GM23338 (cell line): ENCODE results near the gene CTXN1. TPM values are rescaled to one million over a fixed set of nuclear protein-coding genes. Genes with fewer than 3 reads are reported as not detected.

Experiments used
- ATAC-seq: fragments of 200-7000 bp; cut with Tn5 transposase; 3 replicates; pipeline ENCODE4 v1.9.1; 2020
- DNase-seq: peaks from one replicate; pipeline ENCODE4 v3.0.0-alpha.2; 2015; ENCODE audit warnings: low spot score
- H2AFZ ChIP-seq: fragments of 200-600 bp; sonication (generic); 2 replicates; pipeline ENCODE4 v1.8.0; 2016; ENCODE audit warnings: antibody characterized with exemption, mild to moderate bottlenecking, moderate library complexity
- H3F3A ChIP-seq: fragments of 200-600 bp; sonication (generic); replicated peaks from 2 replicates; pipeline ENCODE4 v1.8.0; 2017; ENCODE audit warnings: antibody characterized with exemption, mixed run types, low read depth
- H3K27ac ChIP-seq: fragments of 200-600 bp; sonication (generic); 2 replicates; pipeline ENCODE4 v1.6.1; 2016; ENCODE audit warnings: low read depth
- H3K27me3 ChIP-seq: fragments of 200-600 bp; sonication (generic); 2 replicates; pipeline ENCODE4 v1.8.0; 2016; ENCODE audit warnings: mild to moderate bottlenecking, mixed run types, moderate library complexity; ENCODE audit not compliant: insufficient read depth
- H3K36me3 ChIP-seq: fragments of 200-600 bp; sonication (generic); 2 replicates; pipeline ENCODE4 v1.8.0; 2016; ENCODE audit warnings: mild to moderate bottlenecking; ENCODE audit not compliant: insufficient read depth
- H3K4me1 ChIP-seq: fragments of 200-600 bp; sonication (generic); 2 replicates; pipeline ENCODE4 v1.8.0; 2016; ENCODE audit warnings: mild to moderate bottlenecking, moderate library complexity; ENCODE audit not compliant: insufficient read depth
- H3K4me2 ChIP-seq: fragments of 200-600 bp; sonication (generic); 2 replicates; pipeline ENCODE4 v1.7.1; 2017; ENCODE audit warnings: mixed run types
- H3K4me3 ChIP-seq: fragments of 200-600 bp; sonication (generic); 2 replicates; pipeline ENCODE4 v1.6.1; 2016; ENCODE audit warnings: mixed run types
- H3K79me2 ChIP-seq: fragments of 200-600 bp; sonication (generic); replicated peaks from 2 replicates; pipeline ENCODE4 v1.8.0; 2017; ENCODE audit warnings: mild to moderate bottlenecking; ENCODE audit not compliant: insufficient read depth
- H3K9me2 ChIP-seq: fragments of 200-600 bp; sonication (generic); 2 replicates; pipeline ENCODE4 v1.8.0; 2017; ENCODE audit not compliant: insufficient read depth
- H4K20me1 ChIP-seq: fragments of 200-600 bp; sonication (generic); replicated peaks from 2 replicates; pipeline ENCODE4 v1.8.0; 2017; ENCODE audit warnings: mild to moderate bottlenecking; ENCODE audit not compliant: insufficient read depth
- H3K27ac Mint-ChIP-seq: 2 replicates; pipeline ENCODE4 v1.8.0; 2020; ENCODE audit warnings: inconsistent platforms, mild to moderate bottlenecking, moderate library complexity, mixed read lengths
- H3K27me3 Mint-ChIP-seq: 3 replicates; pipeline ENCODE4 v1.8.0; 2022; ENCODE audit warnings: low read depth, mild to moderate bottlenecking, moderate library complexity, mixed read lengths, inconsistent platforms; ENCODE audit not compliant: insufficient read depth, poor library complexity
- H3K36me3 Mint-ChIP-seq: 3 replicates; pipeline ENCODE4 v1.8.0; 2021; ENCODE audit warnings: low read depth, mild to moderate bottlenecking, inconsistent platforms, moderate library complexity, mixed read lengths
- H3K4me1 Mint-ChIP-seq: 3 replicates; pipeline ENCODE4 v1.8.0; 2020; ENCODE audit warnings: mild to moderate bottlenecking, inconsistent platforms, mixed read lengths
- H3K4me3 Mint-ChIP-seq: 3 replicates; pipeline ENCODE4 v1.8.0; 2021; ENCODE audit warnings: moderate library complexity, mild to moderate bottlenecking, inconsistent platforms, mixed read lengths
- H3K9me3 Mint-ChIP-seq: 3 replicates; pipeline ENCODE4 v1.8.0; 2020; ENCODE audit warnings: moderate library complexity, mild to moderate bottlenecking, inconsistent platforms, mixed read lengths
- CTCF ChIP-seq, 2 experiments: fragments of 200-600 bp in 1 of 2; sonication (generic) in 1 of 2; conservative IDR thresholded peaks; 2 replicates each; pipeline versions ENCODE4 v1.5.1 to v1.6.1; 2016 to 2017; ENCODE audit warnings: antibody characterized with exemption in 2 of 2, low read depth in 2 of 2, mild to moderate bottlenecking in 2 of 2, moderate library complexity in 1 of 2
- ETS1 ChIP-seq: IDR thresholded peaks from 2 replicates; pipeline ENCODE4 v1.6.1; 2016; ENCODE audit warnings: antibody characterized with exemption
- JUNB ChIP-seq: IDR thresholded peaks from one replicate; pipeline ENCODE4 v1.6.1; 2016; ENCODE audit warnings: antibody characterized with exemption; ENCODE audit not compliant: unreplicated experiment
- NANOG ChIP-seq: IDR thresholded peaks from 2 replicates; pipeline ENCODE4 v1.6.1; 2016; ENCODE audit warnings: antibody characterized with exemption, borderline replicate concordance
- ZNF331 ChIP-seq: fragments of 250-450 bp; sonication (Bioruptor Pico); IDR thresholded peaks from 2 replicates; pipeline ENCODE4 v1.5.0; 2020; ENCODE audit warnings: low read depth, mild to moderate bottlenecking, moderate library complexity
- ZNF462 ChIP-seq: fragments of 250-450 bp; sonication (Bioruptor Pico); IDR thresholded peaks from 2 replicates; pipeline ENCODE4 v1.5.0; 2020; ENCODE audit warnings: mild to moderate bottlenecking, moderate library complexity
- polyA plus RNA-seq: library from polyadenylated mRNA; unstranded; fragments of >200 nt; fragmentation: Nextera tagmentation; extraction: Ambion mirVana; gene quantifications from 2 replicates; pipeline ENCODE4 v1.2.1, GENCODE V29; 2016
- total RNA-seq: library from RNA; depleted of rRNA; stranded (reverse); fragments of >200 nt; shearing (Covaris generic); gene quantifications from 2 replicates; pipeline ENCODE4 v1.2.3, GENCODE V29; 2014

The CTXN1 gene
- total and polyA plus RNA-seq, 2 experiments from 2014 or later: 22.5 to 52.4 TPM

GRCh38 chr19:7921967-7922835, 3.7 kb downstream of the CTXN1 start:
- Histone ChIP-seq H2AFZ (no peak overlapping the region), H3K4me2 (no peak overlapping the region), H3K9me2 (no peaks in the 10 kb centered on the region), H3K79me2 (no peaks in the 10 kb centered on the region), H4K20me1 (peaks cover 9% of the 10 kb centered on the region; the same call in 1 of the 2 replicates), H3K27ac (no peak overlapping the region), H3K4me3 (no peak overlapping the region), H3F3A (peaks cover 33% of the 10 kb centered on the region), H3K27me3 (peaks cover 21% of the 10 kb centered on the region), H3K36me3 (no peaks in the 10 kb centered on the region), H3K4me1 (peaks cover 4% of the 10 kb centered on the region; the same call in 1 of the 2 replicates)
- TF ChIP-seq ETS1 (no peak), CTCF (conservative IDR thresholded peaks at IDR 0.05; ENCODE audit: low read depth in 2 of 2) (peak; percentile 31 to 34; a peak in 2 of 4 replicates), ZNF331 (CRISPR knock-in tag) (no peak), NANOG (no peak), ZNF462 (CRISPR knock-in tag) (no peak), JUNB (no peak)
- DNase-seq: no peak
- ATAC-seq: no peak
- H3K4me3 Mint-ChIP-seq: peak overlapping the region; percentile 21; the same call in 1 of the 3 replicates
- peaks cover 14% of the 10 kb centered on the region; the same call in 1 of the 3 replicates for H3K36me3 Mint-ChIP-seq
- peaks cover 37% of the 10 kb centered on the region for H3K27me3 Mint-ChIP-seq
- no peaks in the 10 kb centered on the region for H3K9me3 Mint-ChIP-seq
- peaks cover 13% of the 10 kb centered on the region; the same call in 2 of the 3 replicates for H3K4me1 Mint-ChIP-seq
- H3K27ac Mint-ChIP-seq: no peak overlapping the region
